Measurements from ENCODE around the gene SPTBN2. TPM values are rescaled to one million over a fixed set of nuclear protein-coding genes. Genes with fewer than 3 reads are reported as not detected.

SPTBN2 gene
- total RNA-seq, 2 experiments from 2014 or later: 1.4 to 1.7 TPM

Other genes starting within 250 kb of the SPTBN2 start
- gene DPP3, start 248.8 kb downstream of the SPTBN2 start, total RNA-seq: 10 to 100 TPM; 70.7 to 75.3 TPM
- 10 to 100 TPM in 1 of 2 experiments, 1 to 10 TPM in 1; 7.7 to 13.1 TPM for gene BBS1, start 218.6 kb downstream of the SPTBN2 start, total RNA-seq
- gene ZDHHC24, start 183.2 kb downstream of the SPTBN2 start, total RNA-seq: 10 to 100 TPM in 1 of 2 experiments, 1 to 10 TPM in 1; 9.6 to 10.3 TPM
- gene ACTN3, start 182.3 kb downstream of the SPTBN2 start, total RNA-seq: under 1 TPM; 0.06 to 0.12 TPM
- gene CTSF, start 160.6 kb downstream of the SPTBN2 start, total RNA-seq: 1 to 10 TPM; 1.2 to 1.4 TPM
- under 1 TPM; 0.16 to 0.23 TPM for gene CCDC87, start 136.2 kb downstream of the SPTBN2 start, total RNA-seq
- 10 to 100 TPM; 19.7 to 20.9 TPM for gene CCS, start 136.0 kb downstream of the SPTBN2 start, total RNA-seq
- 100 to 1,000 TPM; 157 to 162 TPM for gene RBM14, start 112.6 kb downstream of the SPTBN2 start, total RNA-seq
- gene RBM4, start 90.5 kb downstream of the SPTBN2 start, total RNA-seq: 100 to 1,000 TPM; 134 to 140 TPM
- 10 to 100 TPM; 12.2 to 15.5 TPM for gene RBM4B, start 51.3 kb downstream of the SPTBN2 start, total RNA-seq
- gene RCE1, start 114.2 kb upstream of the SPTBN2 start, total RNA-seq: 10 to 100 TPM; 26.8 to 31.1 TPM
- 10 to 100 TPM; 36.3 to 37.8 TPM for gene LRFN4, start 127.8 kb upstream of the SPTBN2 start, total RNA-seq
- 1 to 10 TPM; 8.1 TPM for gene PC, start 229.2 kb upstream of the SPTBN2 start, total RNA-seq
- not detected for gene C11orf86, start 246.1 kb upstream of the SPTBN2 start, total RNA-seq